ENCODE data around the gene SMIM41.

SMIM41 gene

DNA sequence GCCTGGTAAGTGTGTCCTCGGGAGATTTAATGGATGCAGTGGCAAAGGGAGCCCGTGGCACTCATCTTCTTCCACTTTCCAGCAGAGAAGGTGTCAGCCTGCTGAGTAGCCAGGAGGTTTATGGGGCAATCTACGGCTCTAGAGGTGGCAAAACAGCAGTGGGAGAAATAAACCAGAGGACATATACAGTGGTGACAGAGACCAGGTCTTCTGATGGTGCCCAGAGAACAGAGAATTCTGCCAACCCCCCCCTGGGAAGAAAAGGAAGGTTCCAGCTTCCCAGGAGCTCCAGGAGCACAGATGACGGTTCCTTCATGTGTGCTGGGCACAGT is 43.0 kb downstream of the SMIM41 start:
- DNase-seq (ENCODE audit: low spot score) = no peak

DNA sequence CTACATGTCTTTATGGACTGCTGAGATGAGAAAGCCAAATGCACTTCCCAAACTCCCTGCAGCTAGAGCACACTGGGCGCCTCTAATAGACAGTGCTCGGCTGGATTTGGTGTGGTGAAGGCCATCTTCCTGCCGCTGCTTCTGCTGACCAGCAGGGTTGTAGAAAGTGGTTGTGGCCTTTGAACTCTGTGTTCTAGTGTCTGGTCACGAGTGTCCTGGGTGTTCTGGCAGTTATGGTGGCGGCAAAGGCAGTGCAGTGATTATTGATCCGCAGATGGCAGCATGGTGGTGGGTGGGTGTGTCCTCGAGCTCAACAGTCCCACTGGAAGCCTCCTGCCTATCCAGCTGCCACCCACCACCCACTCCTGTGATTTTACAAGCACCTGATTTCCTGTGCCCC is 43.4 kb downstream of the SMIM41 start:
- no peak for DNase-seq (ENCODE audit: low spot score)

DNA sequence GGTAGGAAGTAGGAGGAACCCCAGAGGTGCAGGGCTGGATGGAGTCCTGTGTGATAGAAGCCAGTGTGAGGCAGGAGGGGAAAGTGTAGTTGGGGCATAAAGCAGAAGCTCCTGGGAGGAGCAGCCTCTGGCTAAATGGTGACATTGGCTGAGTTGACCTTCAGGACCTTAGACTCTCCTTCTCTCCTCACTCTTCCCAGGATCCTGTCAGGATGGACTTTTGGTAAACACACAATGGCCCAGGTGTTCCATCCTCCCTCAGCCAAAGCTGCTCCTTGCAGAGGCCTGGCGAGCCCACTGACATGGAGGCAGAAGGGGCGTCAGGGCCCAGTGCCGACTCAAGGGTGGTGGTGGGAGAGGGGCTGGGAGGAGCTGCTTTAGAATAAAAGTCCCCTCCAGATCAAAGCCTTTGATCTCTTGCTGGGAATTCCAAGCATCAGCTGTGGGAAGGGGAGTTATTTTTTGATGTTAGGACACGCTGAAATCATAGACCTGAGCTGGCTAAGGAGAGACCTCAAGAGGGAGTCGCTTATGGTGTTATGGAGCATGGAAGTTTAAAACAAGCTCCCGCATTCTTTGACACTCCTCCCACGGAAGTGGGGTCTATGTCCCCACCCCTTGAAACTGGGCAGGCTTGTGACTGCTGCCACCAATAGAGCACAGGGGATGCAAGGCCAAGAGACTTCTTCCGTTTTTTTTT is 44.1 kb downstream of the SMIM41 start:
- no peak for DNase-seq (ENCODE audit: low spot score)

DNA sequence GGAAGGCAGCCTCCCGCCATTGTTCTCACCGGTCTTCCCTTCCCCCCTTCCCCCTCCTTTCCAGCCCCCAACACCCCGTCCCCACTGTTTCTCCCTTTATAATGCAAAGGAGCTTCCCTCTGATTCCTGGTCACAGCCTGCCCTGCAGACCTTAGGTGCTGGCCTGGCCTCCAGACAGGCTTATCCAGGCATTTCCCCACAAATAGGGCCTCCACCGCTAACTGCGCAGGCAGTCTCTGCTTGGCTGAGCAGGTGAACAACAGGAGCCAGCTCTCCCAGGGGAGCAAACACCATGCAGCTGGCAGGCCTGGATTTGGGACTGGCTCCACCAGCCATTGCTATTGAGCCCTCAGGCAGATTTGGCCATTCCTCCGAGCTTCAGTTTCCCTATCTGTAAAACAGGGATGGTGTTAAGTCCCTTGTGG is 46.0 kb downstream of the SMIM41 start:
- DNase-seq (ENCODE audit: low spot score) = no peak

DNA sequence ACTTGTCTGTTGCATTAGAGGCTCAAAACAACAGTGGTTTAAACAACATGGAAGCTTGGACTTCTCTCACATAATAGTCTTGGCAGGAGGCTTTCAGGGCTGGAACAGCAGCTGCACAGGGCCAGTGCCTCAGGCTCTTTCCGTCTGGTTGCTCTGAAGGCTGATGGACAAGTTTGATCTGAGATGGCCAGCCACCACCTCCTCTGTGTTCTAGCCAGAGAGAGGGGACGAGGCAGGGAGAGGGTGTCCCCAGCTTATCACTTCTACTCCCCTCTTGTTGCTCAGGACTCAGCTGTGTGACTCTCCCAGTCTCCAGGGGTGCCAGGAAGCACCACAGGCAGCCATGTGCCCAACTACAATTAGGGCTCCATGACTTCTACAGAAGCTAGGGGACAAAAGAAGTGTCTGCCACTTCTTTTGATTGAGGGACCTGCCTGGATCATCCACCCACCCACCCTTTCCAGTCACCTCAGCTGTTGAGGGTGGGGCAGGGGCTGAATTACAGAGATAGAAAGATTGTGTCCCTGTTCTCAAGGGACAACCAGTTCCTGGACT is 46.6 kb downstream of the SMIM41 start:
- no peak for DNase-seq (ENCODE audit: low spot score)

DNA sequence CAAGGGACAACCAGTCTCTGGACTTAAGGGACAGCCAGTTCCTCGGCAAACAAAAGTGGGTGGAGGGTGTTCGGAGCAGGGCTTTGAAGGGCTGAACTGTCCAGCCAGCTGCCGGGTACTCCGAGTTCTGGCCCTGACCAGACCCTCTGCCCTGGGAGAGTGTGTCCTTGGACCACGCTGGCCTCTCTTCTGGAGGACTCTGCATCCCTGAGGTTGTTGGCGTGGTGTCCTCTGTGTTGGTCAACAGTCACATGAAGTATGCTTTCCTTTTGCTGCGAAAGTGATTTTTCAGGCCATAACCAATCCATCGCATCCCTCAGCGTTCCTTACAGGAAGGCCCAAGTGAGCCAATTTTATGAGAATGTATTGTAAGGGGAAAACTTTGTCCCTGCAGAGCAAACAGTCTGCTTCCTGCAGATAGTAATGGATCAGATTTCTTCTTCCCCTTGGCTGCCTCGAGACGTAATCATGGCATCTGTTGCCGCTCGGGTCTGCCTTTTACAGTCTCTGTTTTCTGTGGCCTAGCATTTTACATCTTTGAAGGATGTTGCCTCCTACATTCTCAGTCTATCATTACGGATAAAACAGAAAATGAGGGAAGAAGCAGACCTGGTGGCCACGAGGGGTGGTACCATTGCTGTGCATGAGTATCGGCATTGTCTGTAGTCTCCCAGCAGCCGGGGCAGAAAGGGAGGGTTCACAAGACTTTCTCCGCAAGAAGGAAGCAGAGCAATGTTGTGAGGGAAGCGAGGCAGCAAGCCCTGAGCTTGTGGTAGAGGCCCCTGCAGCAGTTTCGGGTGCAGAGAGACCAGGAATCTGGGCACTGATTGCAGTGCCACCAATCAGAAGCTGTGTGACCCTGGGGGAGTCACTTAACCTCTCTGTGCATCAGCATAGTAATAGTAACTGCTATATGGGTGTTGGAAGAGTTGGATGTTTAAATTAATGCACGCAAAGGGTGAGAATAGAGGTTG is 47.4 kb downstream of the SMIM41 start:
- DNase-seq (ENCODE audit: low spot score) = no peak

DNA sequence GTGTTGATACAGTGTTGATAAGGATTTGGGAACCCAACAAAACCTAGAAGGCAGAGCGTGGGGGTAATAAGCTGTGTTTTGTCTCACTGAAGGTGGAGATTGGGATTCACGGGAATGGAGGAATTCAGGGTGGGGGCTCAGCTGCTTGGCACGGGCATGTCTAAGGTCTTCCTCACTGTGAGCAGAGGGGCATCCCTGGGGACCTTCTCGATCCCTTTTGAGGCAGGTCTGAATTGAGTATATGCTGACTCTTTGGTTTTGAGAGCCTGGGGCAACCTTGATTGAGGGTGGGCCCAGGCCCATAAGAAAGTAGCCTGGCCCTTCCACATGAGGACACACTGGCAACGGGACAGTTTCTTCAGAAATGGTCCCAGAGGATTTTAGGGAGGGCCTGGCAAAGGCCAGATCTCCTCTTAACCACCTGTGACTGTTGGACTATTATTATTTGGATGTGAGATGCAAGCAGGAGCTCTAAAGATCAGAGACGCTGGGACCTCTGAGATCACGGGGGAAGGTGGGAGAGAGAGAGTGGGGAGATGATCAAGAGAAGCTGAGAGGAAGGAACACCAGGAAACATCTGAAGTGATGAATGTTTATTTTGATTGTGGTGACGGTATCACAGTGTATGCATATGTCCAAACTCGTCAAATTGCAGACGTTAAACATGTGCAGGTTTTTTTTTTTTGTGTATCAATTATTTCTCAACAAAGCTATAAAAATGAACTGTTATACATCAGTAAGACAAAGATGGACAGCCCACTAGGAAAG is 48.4 kb downstream of the SMIM41 start:
- DNase-seq (ENCODE audit: low spot score) = no peak

DNA sequence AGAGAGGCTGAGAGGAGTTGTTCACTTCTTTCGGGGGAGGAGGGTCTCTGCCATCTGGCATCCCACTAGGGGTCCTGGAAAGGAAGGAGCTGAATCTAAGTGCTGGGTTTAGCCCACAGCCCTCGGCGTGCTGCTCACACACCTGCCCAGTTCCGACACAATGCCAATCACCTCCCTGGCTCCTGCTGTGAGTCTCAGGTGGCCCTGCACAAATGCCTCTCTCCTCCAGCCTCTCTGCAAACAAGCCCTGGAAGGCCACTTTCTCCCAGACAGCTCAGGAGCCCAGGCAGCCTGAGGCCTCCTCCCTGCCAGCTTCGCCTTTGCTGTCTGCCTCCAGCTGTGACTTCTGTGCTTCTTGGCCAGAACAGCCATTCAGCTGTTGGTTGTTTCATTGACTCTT is 51.2 kb downstream of the SMIM41 start:
- no peak for DNase-seq (ENCODE audit: low spot score)

DNA sequence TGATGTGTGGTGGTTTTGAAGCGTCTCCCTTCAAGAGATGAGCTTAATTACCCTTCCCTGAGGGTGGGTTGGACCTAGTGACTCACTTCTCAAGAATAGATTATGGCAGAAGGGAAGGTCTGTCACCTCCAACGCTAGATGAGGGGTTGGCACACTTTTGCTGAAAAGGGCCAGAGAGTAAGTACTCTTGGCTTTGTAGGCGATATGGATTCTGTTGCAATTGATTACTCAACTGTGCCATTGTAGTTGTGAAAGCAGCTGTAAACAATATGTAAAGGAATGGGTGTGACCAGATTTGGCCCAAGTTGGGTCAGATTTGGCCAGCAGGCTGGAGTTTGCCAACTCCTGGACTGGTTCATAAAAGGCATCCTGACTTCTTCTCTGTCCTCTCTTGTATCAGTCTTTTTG is 53.3 kb downstream of the SMIM41 start:
- no peak for DNase-seq (ENCODE audit: low spot score)

DNA sequence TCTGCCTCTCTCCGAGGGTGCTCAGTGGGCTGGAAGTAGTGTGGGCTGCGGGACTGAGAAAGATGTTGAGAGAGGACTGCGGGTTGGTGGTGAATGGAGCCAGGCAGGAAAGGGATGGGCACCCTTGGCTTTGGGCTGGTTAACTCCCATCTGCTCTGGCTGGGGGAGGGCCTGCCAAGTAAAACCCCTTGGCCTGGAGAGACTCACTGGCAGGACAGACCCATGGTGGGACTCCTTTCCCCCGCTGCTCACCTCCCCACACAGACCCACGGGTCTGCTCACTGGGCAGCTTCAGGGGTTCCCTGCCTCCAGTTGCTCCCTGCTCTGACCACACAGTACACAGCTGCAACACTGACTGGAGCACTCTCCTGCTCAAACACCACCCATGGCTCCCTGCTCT is 58.2 kb downstream of the SMIM41 start:
- DNase-seq (ENCODE audit: low spot score) = no peak

DNA sequence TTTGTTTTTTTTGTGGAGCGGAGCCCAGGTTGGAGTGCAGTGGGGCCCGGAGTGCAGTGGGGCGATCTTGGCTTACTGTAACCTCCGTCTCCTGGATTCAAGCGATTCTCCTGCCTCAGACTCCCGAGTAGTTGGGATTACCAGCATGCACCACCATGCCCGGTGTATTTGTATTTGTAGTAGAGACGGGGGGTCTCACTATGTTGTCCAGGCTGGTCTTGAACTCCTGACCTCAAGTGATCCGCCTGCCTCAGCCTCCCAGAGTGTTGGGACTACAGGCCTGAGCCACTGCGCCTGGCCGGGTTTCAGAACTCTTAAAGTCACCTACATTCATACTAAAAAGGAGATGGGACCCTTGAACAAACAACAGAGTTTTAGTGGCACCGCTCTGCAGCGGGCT is 59.6 kb downstream of the SMIM41 start:
- DNase-seq (ENCODE audit: low spot score) = no peak

DNA sequence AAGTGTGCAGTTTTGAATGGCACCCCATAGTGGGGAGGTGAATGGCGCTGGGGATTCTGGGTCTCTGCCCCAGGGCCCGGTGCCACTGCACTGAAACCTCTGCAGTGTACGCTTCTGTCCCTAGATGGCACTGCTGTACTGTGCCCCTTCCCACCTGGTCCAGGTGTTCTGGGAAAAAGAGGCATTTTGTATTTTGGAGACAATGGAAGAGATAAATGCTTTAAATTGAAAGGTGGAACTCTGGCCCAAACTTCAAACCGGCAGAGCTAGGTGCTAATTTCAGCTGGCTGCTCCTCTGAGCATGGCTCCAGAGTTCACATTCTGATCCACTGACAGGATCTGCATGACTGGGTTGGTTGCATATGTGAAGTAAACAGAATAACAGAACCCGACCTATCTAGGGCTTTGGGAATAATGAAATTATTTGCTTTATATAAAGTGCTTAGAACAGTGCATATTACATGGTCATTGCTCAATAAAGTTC is 60.1 kb downstream of the SMIM41 start:
- peak; percentile 34 for DNase-seq (ENCODE audit: low spot score)

DNA sequence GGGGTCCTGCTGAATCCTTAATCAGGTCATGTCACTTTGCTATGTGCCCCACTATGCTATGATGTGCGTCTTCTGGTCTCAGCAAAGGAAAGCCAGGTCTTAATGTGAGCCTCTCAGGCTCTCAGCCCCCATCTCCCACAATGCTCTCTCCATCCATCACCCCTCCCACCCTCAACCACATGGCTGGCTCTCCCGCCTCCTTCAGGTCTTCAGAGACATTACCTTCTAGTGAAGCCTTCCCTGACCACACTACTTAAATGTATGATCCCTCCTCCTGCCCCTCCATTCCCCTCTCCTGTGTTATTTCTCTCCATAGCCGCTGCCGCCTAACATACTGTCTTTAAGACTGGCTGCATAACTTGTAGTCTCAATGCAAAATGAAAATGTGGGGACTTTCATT is 61.8 kb downstream of the SMIM41 start:
- DNase-seq (ENCODE audit: low spot score) = no peak

DNA sequence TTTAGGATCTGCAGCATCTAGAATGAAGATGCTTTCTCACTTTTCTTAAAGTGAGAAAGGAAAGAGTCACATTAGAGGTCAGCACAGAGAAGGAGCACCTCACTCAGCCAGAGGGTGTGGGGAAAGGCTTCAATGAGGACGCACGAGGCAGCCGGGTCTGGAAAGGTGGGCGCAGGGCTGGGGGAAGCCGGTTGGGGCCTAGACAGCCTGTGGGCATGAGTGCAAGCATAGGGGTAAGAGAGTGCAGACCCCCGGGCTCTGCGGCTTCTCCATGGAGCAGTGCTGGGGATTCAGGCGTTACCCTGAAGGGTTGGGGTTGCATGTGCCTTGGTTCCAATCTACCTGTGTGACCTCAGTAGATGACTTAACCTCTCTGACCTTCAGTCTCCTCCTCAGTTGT is 62.4 kb downstream of the SMIM41 start:
- no peak for DNase-seq (ENCODE audit: low spot score)

DNA sequence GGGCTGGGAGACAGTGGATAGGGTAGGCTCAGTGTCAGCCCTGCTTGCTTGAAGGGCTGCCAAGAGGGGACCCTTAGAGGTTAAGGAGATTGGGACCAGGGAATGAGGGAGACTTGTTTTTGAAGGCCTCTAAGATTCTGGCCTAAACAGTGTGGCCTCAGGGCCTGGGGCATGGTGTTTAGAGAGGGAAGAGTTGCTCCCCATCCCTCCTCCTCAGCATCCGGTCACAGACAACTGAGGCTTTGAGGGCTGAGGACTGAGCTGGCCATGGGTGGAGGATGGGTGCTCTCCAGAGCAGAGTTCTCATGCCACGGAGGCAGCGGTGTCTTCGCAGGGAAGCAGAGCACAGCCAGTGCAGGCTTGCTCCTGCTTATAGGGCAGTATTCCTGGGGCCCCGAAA is 62.9 kb downstream of the SMIM41 start:
- DNase-seq (ENCODE audit: low spot score) = no peak

DNA sequence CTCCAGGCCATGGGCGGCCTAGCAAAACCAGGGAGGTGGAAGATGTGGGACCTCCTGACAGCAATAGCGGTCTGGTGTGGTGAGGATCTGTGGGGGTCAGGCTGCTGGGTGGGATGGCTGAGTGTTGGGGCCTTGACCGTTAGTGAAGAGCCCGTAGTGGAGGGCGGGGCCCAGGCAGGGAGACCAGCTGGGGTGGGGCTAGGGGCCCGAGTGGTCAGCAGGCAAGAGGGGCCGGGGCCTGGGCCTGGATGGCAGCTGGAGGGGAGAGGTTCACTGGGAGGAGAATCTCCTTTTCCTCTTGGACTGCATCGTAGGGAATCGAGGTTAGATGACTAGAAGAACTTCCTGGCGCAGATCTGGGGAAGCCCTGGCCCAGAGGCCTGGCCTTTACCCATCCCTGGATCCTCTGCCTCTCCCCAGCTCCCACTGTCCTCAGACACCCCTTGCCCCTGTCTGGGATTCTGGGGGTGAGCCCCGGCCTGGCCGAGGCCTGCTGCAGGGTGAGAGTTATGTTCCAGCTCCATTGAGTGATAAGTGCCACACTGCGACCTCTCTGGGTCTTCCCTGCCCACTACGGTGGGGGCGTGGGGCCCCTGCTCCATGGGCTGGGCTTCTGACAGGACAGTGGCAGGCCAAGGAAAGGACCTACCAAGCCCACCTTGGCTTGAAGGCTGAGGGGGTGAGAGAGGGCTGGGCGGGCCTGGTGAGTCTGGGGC is 65.2 kb downstream of the SMIM41 start:
- DNase-seq (ENCODE audit: low spot score) = no peak

DNA sequence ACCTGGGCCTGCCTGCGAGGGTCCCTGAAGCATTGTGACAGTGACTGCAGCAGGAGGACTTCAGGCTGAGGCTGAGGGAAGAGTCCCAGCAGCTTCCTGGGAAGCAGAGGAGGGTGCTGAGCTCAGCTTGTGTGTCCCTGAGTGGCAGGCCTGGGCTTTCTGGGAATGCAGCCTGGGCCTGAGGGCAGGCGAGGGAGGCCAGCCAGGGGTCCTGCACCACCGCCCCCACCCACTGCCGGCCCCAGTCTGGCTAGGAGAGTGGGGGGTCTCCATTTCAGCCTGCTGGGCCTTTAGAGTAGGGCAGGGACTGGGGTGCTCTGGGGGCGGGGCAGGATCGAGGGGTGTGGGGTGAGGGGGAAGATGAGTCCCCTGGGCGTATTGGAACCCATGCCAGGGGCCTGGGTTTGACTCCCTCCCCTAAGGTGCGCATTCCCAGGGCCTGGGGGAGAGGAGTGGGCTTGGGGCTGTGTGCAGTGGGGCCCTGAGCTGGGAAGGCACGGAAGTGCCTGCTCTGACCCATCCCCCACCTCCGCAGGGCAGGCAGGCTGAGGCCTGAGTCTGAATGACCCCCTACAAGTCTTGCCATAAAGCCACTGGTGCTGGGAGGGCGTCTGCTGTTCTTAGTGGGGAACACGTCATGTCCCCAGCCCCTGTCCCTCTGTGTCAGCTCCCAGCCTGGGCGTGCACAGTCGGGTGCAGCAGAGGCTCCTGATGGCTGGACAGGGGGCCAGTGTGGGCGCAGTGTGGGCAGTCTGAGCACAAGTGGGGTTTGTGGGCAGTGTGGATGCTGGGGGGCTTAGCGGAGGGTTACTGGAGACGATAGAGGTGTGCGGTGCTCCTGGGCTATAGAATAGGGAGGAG is 66.0 kb downstream of the SMIM41 start:
- no peak for DNase-seq (ENCODE audit: low spot score)

DNA sequence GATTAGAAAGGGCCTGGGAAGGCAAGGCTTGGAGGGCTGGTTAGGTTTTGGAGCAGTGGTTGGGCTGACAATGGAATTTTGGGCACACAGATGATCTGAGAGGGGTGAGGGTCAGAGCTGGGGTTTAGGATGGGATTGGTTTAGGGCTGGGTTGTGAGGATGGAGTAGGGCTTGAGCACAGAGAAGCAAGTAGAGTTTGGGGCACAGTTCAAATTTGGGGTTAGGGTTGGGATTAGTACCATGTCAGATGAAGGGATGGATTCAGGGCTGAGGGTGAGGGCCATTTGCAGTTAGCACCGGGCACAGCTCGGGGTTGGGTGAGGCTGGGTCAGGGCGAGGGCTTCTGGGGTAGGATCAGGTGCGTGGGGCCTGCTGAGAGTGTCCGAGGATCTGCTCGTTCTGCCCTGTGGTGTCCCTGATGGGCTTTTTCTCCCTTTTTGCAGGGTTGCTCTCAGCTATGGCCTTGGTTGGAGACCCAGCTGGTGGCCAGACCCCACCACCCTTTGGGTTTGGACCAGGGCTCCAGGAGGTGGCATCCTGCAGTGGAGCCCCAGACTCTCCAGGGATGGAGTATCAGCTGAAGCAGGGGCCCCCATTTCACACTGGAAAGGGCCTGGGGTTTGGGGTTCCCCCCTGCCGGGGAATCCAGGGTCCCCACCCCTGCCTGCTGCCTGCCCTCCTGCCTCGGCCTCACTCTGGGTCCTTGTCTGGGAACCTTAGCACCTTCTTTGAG is 66.8 kb downstream of the SMIM41 start:
- no peak for DNase-seq (ENCODE audit: low spot score)

DNA sequence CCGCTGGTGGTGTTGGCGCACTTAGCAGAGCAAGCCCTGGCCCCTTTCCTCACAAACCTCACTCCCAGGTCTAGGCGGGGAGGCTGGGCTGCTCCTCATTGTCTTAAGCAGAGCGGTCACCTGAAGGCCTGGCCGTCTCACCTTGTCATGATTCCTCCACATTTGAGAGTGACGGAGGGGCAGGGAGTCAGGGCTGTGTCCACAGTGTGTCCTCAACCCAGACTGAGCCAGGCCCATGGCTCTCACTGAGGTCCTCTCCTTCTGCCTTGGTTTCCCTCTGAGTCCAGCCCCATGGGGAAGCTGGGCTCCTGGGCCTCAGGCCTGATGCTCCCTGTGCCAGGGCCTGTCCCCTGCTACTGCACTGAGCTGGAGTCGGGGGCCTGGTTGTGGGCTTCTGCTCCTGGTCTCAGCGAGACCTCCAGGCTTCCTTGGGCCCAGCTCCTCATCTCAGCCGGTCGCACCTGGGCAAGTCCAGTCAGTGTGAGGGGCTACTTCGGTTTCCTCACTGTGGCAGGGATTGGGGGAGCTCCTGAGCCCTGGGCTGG is 67.4 kb downstream of the SMIM41 start:
- DNase-seq (ENCODE audit: low spot score) = no peak
